KMS-11 (cell line): ENCODE results near the gene MRPL58.
"Not testable (repeated sequence)": the region's sequence is repeated elsewhere in the genome, so short reads cannot be mapped to it uniquely, and the experiment has no call there.

ENCODE experiments used
- H2AFZ ChIP-seq: fragments of 200-600 bp; sonication (generic); 2 replicates; pipeline ENCODE4 v1.6.1; 2016; ENCODE audit warnings: antibody characterized with exemption, mixed run types, low read depth
- H3K27ac ChIP-seq: fragments of 200-600 bp; sonication (generic); 2 replicates; pipeline ENCODE4 v1.6.1; 2016; ENCODE audit warnings: mild to moderate bottlenecking, mixed run types
- H3K27me3 ChIP-seq: fragments of 200-600 bp; sonication (generic); 2 replicates; pipeline ENCODE4 v1.6.1; 2017; ENCODE audit warnings: mild to moderate bottlenecking, low read depth, mixed run types, moderate library complexity; ENCODE audit not compliant: insufficient read depth
- H3K36me3 ChIP-seq: fragments of 200-600 bp; sonication (generic); 2 replicates; pipeline ENCODE4 v1.6.1; 2017; ENCODE audit warnings: mild to moderate bottlenecking, mixed run types; ENCODE audit not compliant: insufficient read depth
- H3K4me1 ChIP-seq: fragments of 200-600 bp; sonication (generic); 2 replicates; pipeline ENCODE4 v1.6.1; 2016; ENCODE audit warnings: mild to moderate bottlenecking, low read depth, mixed run types; ENCODE audit not compliant: poor library complexity, severe bottlenecking
- H3K4me2 ChIP-seq: fragments of 200-600 bp; sonication (generic); 2 replicates; pipeline ENCODE4 v1.7.0; 2016; ENCODE audit warnings: mild to moderate bottlenecking, mixed run types
- H3K4me3 ChIP-seq: fragments of 200-600 bp; sonication (generic); IDR thresholded peaks from 2 replicates; pipeline ENCODE4 v1.6.1; 2017; ENCODE audit warnings: low read depth, low read length, mixed read lengths; ENCODE audit not compliant: insufficient read depth
- H3K79me2 ChIP-seq: fragments of 200-600 bp; sonication (generic); 2 replicates; pipeline ENCODE4 v1.6.1; 2016; ENCODE audit warnings: low read depth, mixed run types; ENCODE audit not compliant: insufficient read depth
- H3K9ac ChIP-seq: fragments of 200-600 bp; sonication (generic); 2 replicates; pipeline ENCODE4 v1.6.1; 2016; ENCODE audit warnings: mild to moderate bottlenecking, mixed run types
- H4K20me1 ChIP-seq: fragments of 200-600 bp; sonication (generic); 2 replicates; pipeline ENCODE4 v1.6.1; 2016; ENCODE audit warnings: mild to moderate bottlenecking, mixed run types; ENCODE audit not compliant: insufficient read depth
- CTCF ChIP-seq: fragments of 200-600 bp; sonication (generic); conservative IDR thresholded peaks from 2 replicates; pipeline ENCODE4 v1.6.1; 2017; ENCODE audit warnings: low read depth, mild to moderate bottlenecking, antibody characterized with exemption, low read length, moderate library complexity, mixed read lengths

Gene MRPL58

GRCh38 chr17:74978240-74978639 lies 34.2 kb upstream of the MRPL58 start:
- TF ChIP-seq CTCF, result no peak
- no peaks in the 10 kb centered on the region for H3K79me2 ChIP-seq
- H2AFZ ChIP-seq, result no peak overlapping the region
- no peak overlapping the region for H3K4me3 ChIP-seq
- H3K36me3 ChIP-seq, result no peaks in the 10 kb centered on the region
- no peak overlapping the region for H3K4me2 ChIP-seq
- peaks cover 17% of the 10 kb centered on the region for H3K4me1 ChIP-seq
- no peaks in the 10 kb centered on the region for H4K20me1 ChIP-seq
- peaks cover 22% of the 10 kb centered on the region for H3K27me3 ChIP-seq
- H3K27ac ChIP-seq, result no peak overlapping the region
- no peak overlapping the region for H3K9ac ChIP-seq

- Histone ChIP-seq H3K27ac (no peak overlapping the region), H3K36me3 (no peaks in the 10 kb centered on the region), H3K9ac (no peak overlapping the region), H3K4me3 (no peak overlapping the region), H3K27me3 (peaks cover 10% of the 10 kb centered on the region), H4K20me1 (no peaks in the 10 kb centered on the region), H3K4me1 (peaks cover 17% of the 10 kb centered on the region), H2AFZ (no peak overlapping the region), H3K79me2 (no peaks in the 10 kb centered on the region), H3K4me2 (no peak overlapping the region)
- no peak for TF ChIP-seq CTCF
Measured at GRCh38 chr17:74979408-74980146, 32.9 kb upstream of the MRPL58 start.

- no peak for TF ChIP-seq CTCF
- Histone ChIP-seq H3K4me2 (peak overlapping the region; percentile 83), H4K20me1 (no peaks in the 10 kb centered on the region), H3K4me1 (peaks cover 29% of the 10 kb centered on the region), H3K79me2 (no peaks in the 10 kb centered on the region), H3K36me3 (no peaks in the 10 kb centered on the region), H3K27ac (0 out of 2 replicates have a peak overlapping the region, but pooled peaks have one; percentile 11), H2AFZ (peak overlapping the region; percentile 95), H3K9ac (peak overlapping the region; percentile 55; the same call in 1 of the 2 replicates), H3K4me3 (no peak overlapping the region), H3K27me3 (peaks cover 3% of the 10 kb centered on the region)
Measured at GRCh38 chr17:74981318-74981978, 31.0 kb upstream of the MRPL58 start.

- H3K4me1 ChIP-seq, result peaks cover 35% of the 10 kb centered on the region
- no peak overlapping the region for H3K4me3 ChIP-seq
- no peaks in the 10 kb centered on the region; the same call in none of the 2 replicates for H3K27me3 ChIP-seq
- H3K36me3 ChIP-seq, result no peaks in the 10 kb centered on the region
- H4K20me1 ChIP-seq, result no peaks in the 10 kb centered on the region
- no peaks in the 10 kb centered on the region for H3K79me2 ChIP-seq
- H3K27ac ChIP-seq, result 0 out of 2 replicates have a peak overlapping the region, but pooled peaks have one; percentile 11
- no peak for TF ChIP-seq CTCF
- H2AFZ ChIP-seq, result peak overlapping the region; percentile 95
- H3K9ac ChIP-seq, result peak overlapping the region; percentile 55; the same call in 1 of the 2 replicates
- H3K4me2 ChIP-seq, result peak overlapping the region; percentile 83
Measured at GRCh38 chr17:74981979-74982662, 30.3 kb upstream of the MRPL58 start.

- H3K36me3 ChIP-seq, H3K9ac ChIP-seq, H3K4me3 ChIP-seq, H3K27ac ChIP-seq, H4K20me1 ChIP-seq, H3K27me3 ChIP-seq, H3K79me2 ChIP-seq: not testable (repeated sequence)
- Histone ChIP-seq H3K4me2 (peak overlapping the region; percentile 83), H3K4me1 (peaks cover 36% of the 10 kb centered on the region), H2AFZ (peak overlapping the region; percentile 95)
Measured at GRCh38 chr17:74982663-74983313, 29.7 kb upstream of the MRPL58 start.
